GM18526 (cell line): ENCODE data around the gene PTPRE.

Source experiments
- POLR2A ChIP-seq: IDR thresholded peaks from 3 replicates; pipeline ENCODE4 v1.6.1; 2011; ENCODE audit not compliant: insufficient read length; ENCODE audit errors: extremely low read depth

Gene PTPRE

DNA sequence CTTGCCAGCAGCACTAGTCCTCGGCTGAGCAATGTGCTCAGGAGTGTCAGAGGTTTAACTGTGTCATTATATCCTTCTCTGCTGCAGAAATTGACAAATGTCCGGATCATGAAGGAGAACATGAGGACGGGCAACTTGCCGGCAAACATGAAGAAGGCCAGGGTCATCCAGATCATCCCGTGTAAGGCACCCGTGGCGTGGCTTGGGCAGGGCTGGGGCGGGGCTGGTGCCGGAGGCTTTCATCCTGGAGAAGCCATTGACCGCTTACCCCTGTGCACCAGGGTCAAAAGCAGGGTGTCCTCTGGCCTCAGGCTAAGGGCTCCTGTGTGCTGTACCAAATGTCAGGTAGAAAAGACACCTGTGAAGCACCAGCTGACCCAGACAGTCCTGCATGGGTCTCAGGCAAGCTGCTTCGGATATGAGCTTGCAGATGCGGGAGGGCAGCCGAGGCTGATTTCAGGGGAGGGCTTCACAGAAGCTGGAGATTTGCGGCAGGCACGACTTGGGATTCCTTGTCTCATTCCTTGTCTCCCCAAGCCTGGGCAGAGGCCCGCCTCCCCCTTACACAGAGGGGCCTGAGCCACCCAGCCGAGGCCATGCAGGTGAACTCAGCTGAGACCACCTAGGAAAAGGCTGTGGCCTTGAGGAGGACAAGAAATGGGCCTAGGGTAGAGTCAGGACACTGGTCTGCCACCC is 164.0 kb downstream of the PTPRE start:
- TF ChIP-seq POLR2A = no peak

DNA sequence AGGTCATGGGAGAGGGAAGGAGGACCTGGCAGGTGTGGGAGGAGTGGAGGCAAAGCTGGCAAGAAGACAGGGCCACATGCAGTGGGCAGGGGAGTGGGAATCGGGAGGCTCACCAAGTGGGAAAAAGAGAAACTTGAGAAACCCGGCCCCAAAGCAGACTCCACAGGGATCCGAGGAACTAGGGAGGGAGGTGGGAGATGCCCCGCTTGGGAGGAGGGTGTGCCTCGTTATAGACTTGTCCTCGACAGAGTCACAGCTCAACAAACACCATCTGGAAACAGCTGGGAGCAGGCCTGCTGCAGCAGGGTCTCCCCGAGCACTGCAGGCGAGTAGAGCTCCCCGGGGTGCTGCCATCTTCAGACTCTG is 164.5 kb downstream of the PTPRE start:
- no peak for TF ChIP-seq POLR2A

DNA sequence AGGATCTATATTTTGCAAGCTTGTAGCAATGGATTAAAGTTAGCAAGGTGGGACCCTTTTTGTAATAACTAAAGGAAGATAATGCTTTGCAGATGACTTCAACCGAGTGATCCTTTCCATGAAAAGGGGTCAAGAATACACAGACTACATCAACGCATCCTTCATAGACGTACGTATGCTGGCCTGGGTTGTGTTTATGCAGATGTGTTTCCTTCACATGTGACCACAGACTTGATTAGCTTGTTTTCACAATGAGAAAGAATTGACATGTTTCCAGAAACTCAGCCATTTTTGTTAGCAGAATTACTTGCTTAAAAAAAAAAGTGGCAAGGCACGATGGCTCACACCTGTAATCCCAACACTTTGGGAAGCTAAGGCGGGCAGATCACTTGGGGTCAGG is 165.1 kb downstream of the PTPRE start:
- no peak for TF ChIP-seq POLR2A

DNA sequence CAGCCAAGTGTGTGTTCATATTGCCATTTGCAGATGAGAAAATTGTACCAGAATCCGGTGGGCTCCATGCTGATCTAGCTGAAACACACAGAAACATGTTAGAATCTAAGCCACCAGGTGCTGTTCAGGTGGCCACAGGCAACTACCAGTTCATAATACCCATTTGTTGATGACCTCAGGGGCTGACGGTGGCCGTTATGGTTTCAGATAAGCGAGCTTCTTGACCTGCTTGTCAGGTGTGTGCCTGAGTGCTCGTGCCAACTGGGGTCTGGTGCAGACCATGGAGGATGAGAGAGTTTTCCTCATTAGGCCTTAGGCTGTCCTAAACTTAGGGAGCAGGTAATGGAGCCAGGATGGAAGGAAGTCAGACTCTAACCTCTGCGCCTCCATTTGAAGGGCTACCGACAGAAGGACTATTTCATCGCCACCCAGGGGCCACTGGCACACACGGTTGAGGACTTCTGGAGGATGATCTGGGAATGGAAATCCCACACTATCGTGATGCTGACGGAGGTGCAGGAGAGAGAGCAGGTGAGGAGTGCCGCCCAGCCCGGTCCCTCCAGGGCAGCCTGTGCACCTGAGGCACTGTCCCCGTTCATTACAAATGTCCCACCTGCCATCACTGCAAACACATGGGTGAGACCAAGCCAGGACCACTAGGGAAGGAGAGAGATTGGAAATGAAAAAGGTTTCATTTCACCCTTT is 166.2 kb downstream of the PTPRE start:
- no peak for TF ChIP-seq POLR2A

DNA sequence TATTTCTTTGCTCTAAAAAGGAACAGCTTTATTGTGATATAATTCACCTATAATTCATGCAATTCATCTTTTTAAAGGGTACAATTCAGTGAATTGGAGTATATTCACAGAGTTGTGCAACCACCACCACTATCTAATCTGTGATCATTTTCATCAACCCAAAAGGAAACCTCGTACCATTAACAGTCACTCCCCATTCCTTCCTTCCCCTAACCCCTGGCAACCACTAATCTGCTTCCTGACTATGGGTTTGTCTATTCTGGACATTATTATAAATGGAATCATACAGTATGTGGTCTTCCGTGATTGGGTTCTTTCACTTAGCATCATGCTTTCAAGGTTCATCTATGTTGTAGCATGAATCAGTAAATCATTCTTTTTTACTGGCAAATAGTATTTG is 167.0 kb downstream of the PTPRE start:
- TF ChIP-seq POLR2A = no peak

DNA sequence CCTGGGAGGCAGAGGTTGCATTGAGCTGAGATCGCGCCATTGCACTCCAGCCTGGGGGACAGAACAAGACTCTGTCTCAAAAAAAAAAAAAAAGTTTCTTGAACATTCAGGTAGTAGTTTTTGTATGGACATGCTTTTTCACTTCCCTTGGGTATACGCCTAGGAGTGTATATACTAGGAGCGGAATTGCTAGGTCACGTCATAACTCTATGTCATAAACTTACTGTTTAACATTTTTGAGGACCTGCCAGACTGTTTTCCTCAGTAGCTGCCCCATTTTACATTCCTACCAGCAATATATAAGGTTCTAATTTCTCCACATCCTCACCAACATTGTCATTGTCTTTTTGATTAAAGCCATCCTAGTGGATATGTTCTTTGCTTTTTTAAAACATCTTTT is 167.7 kb downstream of the PTPRE start:
- TF ChIP-seq POLR2A = no peak

DNA sequence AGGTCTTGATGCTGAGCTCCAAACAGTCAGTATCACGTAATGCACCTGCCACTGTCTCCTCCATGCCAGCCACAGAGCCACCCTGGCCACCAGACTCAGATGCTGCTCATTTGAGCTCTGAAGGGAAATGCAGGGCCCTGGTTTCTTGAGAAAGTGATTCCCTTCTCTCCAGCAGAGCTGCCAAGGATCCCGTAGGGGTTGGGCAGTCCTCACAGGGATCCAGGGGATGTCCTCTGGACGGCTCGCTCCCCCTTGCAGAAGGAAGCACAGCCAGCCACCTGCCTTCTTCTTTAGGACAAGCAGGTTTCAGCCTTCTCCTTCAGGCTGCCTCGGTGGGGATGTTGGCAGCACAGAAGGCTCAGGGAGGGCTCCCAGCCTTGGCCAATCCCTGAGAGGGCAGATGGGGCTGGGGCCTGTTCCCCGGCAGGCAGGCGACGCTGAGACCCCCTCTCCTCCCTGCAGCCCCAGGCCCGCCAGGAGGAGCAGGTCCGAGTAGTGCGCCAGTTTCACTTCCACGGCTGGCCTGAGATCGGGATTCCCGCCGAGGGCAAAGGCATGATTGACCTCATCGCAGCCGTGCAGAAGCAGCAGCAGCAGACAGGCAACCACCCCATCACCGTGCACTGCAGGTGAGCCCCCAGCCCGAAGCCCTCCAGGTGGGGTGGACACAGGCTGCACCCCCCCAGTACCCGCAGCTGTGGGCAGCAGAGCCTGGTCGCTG is 170.4 kb downstream of the PTPRE start:
- TF ChIP-seq POLR2A = no peak

DNA sequence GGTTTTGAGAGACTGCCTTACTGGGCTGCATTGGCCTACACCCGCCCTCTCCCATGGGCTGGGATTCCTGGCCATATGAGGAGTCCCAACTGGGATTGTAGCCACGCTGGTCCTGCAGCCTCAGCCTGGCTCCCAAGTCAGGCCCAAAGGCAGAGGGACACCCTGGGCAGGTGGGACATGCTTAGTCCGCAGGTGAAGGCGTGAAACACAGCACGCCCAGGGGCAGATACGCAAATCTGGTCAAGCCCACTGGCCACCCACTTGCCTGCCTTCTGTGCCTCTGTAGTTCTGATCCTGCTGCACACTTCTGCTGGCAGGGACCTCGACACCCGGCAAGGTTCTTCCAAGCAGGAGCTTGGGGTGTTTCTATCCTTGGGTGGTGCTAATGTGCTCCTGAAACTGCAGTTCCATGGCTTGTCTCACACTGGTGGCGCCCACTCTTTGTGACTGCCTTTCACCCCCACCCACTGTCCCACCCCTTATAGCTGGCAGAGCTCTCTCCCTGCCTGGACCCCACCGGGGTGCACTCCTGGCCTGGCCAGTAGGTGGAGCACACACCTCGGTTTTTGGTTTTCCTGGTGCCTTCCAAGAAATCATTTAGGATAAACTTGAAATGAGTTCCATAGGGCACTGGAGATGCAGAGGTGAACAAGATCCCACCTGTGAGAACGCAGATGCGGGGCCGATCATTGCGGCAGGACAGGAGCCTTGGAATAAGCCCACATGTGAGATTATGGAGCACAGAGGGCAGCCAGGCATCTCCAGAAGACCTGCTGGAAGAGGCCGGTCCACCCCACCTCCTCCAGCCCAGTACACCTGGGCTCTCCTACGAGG is 171.4 kb downstream of the PTPRE start:
- no peak for TF ChIP-seq POLR2A

DNA sequence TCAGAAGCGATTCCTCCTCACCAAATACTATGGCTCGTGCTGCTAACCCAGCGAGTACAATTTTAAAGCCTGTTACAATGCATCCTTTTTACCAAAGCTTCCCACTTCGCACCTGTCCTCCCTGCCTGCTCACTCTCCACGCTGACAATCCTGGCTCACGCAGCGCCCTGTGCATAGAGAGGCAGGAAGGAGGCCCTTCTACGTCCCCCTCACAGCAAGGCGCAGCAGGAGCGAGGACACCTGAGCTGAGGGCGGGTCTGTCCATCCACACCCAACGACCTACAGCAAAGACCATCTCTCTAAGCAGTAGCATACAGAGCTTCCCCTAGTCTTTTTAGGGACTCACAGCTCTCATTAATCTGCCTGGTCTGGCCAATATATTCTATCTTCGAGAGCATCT is 173.3 kb downstream of the PTPRE start:
- TF ChIP-seq POLR2A = no peak

DNA sequence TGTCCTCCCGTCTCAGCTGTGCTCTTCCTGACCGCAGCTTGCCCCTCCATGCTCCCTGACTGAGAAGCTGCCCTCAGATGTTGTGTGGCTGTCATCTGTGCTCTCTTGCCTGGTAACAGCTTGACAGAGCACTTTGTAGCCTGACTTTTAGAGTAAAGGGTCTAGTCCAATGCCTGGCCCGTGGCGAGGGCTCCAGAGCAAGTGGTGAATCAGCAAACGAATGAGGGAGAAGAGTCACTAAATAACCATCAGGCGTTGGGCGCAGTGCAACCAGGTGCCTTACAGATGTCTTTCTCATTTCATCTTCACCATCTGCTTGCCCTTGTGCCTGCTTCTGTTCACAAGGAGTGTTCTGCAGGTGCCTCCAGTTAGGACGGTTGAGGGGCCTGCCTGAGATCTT is 173.7 kb downstream of the PTPRE start:
- TF ChIP-seq POLR2A = no peak

DNA sequence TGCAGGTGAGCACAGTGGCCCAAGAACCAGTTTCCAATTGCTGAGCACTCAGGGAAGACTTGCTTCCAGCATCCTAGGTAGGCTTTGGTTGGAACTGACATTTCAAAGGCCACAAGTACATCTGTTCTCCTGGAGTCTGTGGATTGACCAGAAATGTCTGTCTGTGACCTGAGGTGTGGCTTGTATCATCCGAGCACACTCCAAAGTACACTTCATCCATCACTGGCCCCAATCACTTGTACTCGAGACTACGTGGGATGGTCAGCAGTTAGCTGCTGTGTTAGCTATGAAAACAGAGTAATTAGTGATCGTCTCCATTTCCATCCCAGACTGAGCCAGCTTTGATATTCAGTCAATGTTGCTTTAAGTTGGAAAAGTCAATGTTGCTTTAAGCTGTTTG is 174.3 kb downstream of the PTPRE start:
- TF ChIP-seq POLR2A = no peak

DNA sequence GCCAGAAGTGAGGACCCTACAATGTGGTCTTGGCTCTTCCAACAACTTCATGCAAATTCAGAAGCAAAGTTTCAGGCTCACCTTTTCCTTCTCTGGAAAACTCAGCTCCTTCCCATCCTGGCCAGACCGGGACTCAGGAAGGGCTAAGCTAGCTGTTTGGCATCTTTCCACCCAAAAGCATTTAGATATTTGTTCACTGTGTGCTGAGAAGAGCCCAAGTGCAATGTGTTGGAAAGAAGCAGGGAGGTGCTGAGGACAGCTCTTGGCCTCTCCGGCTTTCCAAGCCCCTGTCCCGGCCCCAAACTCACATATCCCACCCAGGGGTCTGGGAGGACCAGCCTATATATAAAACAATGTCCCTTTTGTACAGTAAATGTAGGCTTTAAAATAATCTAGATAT is 174.8 kb downstream of the PTPRE start:
- no peak for TF ChIP-seq POLR2A

DNA sequence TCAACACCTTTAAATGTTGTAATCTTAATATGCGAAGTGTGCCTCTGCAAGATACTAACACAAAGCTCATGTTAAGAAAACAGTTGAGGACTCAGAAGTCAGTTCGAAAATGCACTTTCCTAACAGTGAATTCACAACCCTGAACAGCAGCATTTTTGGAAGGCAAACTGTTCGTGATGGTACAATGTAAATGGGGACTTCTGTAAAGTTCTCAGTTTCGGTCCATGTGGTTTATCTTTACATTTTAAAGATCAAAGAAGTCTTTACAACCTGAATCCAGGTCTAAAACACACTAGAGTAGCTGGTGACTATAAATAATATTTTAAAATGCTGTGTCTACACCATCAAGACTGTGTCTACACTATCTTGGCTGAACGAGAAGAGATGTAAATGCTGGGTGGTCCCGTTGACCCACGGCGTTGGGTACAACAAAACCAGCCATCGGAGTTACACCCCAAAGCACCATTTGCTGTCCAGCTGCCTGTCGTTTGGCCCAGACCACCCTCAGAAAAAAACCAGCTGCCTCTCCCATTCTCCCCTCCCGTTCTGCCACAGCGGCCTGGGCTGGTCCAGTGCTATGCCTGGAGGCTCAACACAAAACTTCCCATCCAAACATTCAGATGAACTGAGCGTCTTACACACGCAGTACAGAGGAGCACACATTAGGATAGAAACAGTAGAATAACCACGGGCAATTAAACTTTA is 176.4 kb downstream of the PTPRE start:
- TF ChIP-seq POLR2A = no peak

DNA sequence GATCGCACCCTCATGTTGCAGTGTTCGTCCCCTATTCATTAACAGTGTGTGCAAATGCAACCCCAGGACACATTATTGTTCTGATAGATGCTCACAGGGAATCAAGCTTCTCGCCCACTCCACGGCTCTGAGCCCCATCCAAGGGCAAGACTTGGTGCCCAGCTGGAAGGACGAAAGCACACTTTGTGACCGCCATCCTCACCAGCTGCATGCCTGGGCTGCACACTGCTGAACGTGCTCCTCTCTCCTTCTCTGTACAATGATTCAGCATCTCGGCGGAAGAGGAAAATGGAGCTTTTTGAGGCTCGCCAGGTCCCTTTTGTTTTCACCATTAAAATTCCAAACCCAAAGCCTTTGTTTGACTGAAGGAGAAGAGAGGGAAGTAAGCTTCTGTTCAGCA is 177.5 kb downstream of the PTPRE start:
- TF ChIP-seq POLR2A = no peak

DNA sequence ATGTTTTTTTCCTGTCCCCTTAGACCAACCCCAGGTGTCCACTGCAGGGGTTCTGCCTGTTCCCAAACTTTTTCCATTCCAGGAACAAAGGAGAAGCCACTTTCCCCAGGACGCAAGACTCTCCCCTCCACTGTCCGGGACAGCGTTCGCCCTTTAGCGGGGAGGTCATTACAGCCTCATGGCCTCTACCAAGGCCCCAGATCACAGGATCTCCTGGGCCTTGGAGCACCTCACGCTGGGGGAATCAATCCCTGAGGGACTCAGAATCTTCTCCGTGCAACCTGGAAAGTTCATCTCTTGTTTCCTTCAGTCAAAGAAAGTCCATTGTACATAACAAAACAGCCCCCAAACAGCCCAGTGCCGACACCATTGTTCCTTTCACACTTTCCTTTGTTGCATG is 178.1 kb downstream of the PTPRE start:
- no peak for TF ChIP-seq POLR2A
